Measurements from ENCODE around the gene DYSF.

The DYSF gene

DNA sequence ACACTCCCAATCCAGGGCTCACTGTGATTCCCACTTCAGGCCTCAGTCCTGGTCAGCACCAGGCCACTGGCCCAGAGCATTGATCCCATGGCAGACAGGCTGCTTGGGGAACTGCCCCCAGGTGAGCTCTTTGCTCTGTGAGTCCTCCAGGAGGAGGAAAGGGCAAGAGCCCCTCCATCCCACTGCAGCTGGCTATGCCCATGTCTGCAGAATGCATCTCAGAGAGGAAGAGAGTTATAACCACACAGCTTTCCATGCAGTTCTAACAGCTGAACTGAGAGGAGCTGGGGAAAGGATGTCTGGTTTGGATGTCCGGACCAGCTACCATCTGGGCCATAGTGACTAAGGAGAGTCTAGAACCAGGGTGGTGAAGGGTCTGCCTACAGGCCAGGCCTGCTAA lies 230.3 kb downstream of the DYSF start:
- DNase-seq, result no peak

DNA sequence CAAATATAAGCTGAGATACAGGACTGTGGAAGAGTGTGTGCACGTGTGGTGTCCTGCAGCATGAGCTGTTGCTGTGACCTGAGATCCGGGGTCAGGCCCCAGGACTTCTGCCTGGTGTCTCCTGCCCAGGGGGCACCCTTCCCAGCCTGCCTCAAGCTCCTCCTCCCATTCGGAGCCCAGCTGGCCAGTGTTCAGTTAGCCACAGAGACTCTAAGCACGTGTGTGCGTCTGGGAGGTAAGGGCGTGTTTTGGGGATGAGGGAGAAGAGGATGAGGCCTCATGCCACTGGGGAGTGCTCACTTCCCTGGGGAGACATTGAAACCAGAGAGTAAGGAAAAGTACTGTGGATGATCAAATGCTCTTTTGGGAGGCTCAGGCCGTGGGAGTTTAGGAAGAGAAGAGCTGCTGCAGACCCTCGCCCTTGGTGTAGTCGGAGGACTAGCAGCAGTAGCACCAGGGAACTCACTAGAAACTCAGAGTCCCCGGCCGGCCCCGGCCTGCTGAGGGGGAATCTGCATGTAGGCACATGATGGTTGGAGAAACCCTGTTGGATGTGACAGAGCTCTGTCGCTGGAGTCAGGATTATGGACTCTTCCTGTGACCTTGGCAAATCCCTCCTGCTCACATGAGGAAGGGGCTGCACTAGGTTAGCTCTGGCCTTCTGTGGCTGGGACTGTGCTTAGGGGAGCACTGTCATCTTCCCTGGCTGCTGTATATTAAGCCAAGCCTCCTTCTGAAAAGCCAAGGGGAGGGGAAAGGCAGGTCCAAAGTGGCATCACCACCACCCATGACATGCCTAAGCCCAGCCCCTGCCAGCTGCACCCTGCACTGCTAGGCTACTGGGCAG lies 231.1 kb downstream of the DYSF start:
- no peak for DNase-seq

DNA sequence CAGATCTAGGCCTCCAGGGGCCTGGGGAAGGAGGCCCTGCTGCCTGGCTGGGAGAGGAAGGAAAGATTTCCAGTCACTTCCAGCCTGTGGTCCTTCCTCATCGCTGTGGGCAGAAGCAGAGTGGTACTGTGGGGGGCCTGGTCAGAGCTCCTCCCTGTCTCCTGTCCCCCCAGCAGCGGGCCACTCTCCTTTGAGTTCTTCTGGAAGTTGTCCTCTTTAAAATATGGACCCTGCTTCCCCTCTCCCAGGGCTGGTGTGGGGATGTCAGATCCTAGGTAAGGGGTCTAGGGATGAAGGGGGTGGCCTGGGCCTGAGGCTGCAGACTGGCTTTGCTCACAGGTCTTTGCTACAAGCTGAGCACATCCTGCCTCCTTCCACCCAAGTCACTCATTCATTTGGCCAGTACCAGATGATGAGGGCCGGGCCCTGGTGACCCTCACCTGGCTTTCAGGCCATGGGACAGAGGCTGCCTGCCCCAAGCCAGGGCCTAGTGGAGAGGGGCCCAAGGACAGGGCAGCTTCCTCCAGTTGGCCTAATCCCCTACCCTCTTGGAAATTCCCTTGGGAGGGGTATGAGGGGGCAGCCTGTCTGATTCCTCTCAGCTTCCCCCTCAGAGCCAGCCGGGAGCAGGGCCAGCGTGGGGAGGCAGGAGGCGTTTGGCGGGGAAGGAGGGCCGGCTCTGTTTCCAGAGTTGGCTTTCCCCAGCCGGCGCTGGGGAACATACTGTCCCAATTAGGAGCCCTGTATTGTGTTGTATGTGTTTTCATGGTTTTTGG lies 231.9 kb downstream of the DYSF start:
- no peak for DNase-seq

DNA sequence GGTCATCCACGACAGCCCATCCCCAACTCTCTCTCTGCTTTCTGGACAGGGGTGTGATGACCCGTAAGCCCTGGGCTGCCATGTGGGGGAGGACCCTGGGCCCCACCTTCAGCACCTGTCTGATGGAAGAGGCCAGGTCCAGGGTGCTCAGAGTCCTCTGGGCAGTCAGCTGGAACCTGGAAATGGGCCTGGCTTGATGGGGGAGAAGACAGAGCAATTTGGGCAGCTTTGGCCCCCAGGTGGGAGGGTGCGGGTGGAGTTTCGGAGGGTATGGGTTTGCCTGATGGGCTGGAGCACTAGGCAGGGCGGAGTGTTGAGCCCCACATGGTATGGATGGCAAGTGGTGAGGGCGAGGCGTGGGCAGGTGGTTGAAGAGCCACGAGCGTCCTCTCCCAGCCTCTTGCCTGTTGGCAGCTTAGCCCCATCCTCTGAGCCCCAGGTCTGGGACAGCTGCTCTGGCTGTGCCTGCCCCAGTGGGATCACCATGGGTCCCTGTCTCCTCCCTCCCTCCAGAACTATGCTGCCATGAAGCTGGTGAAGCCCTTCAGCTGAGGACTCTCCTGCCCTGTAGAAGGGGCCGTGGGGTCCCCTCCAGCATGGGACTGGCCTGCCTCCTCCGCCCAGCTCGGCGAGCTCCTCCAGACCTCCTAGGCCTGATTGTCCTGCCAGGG lies 232.7 kb downstream of the DYSF start:
- no peak for DNase-seq

DNA sequence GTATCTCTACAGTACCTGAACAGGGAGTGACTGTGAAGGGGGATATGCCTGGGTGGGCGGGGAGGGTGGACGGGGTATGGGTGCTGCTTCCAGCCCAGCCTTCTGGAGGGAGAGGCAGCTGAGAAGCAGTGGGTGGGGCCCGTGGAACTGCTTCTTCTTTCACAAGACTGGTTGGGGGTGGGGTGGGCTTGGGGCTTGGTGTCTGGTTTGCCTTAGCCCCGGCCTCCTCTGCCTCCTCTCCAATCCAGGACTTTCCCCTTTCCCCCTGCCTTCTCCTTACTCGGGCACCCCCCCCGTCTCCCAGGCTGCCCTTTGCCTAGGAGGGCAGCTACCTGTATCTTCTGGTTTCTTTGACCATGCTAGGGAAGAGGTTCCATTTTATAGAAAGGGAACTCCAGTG lies 233.4 kb downstream of the DYSF start:
- no peak for DNase-seq

DNA sequence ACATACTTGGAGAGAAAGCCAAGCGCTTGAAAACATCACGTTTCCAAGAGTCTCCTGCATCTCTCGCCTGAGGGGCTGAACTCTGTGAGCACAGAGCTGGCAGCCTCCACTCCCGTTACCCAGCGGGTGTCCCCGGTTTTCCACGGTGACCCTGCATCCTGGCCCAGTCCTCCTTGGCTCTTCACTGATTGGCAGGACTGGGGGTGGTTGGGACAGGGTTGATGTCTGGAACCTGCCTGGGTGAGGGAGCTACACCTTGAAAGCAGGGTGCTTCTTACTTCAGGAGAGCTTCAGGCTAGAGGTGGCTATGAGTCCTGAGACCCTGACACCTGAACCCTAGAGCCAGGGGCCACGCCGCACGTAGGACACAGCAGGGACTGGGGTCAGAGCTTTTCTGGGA lies 234.1 kb downstream of the DYSF start:
- DNase-seq, result no peak

DNA sequence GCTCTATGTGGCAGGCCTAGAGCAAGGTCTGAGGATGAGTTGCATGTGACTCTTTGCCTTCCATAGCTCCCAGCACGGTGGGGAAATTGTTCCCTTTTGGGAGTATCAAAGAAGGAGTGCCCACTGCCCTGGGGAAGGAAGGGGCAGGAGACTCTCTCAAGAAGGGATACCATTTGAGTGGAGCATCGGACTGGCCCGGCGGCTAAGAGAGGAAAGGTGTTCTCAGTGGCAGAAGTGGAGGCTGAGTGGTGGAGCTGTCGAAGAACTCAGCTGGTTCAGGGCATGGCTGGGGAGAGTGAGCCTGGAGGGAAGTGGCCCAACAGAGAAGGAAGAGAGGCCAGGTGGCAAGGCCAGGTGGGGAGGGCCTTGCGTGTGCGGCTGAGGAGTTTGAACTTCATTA lies 235.2 kb downstream of the DYSF start:
- DNase-seq, result no peak

DNA sequence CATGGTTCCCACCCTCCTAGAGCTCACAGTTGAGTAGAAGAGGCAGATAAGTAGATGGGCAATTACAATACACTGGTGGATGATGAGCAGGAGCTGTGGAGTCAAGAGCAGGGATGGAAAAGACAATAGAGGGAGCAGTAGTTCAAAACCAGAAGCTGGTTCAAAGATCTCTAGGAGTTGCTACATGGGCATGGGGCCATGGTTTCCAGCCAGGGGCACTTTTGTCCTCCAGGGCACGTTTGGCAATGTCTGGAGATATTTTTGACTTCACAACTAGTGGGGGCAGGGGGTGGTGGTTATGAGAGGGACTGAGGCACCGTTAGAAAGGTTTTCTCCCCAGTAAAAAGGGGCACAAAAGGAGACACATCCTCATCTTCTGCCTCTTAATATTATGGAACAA lies 236.0 kb downstream of the DYSF start:
- no peak for DNase-seq

DNA sequence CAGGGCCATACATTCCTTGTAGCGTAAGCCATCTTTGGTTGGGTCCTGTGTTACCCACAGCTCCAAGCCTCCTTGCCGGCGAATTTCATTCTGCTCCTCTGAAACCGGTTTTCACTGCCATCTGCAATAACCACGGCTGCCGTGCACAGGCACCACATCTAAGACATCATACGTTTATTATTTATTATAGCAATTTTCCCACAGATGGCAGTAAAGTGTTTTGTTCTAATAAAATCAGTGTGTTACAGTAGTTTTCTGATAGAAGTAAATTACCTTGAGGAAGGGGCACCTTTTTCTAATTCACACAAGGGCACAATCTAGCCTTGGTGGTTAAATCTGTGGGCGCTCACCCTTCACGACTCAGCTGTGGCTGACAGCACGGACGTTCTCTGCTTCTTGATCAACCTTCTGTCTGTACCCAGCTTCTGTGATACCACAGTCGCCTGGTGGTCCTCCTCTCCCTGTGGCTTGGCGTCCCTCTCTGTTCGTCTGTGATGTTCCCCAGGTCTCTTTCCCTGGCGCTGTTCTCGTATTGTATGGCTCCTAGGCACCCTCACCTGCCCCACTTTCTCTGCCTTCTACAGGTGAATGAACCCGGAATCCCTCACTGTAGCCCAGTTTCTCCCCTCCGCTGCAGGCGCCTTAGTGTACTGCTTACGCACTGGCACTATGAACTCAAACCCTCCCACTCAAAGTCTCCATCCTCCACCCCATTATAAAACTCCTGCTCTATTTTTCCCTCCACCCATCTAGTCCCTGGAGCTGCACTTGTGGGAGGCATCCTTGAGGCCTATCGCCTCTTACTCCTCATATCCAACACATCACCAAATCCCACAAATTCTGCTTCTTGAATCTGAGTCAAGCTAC lies 236.8 kb downstream of the DYSF start:
- DNase-seq, result no peak

DNA sequence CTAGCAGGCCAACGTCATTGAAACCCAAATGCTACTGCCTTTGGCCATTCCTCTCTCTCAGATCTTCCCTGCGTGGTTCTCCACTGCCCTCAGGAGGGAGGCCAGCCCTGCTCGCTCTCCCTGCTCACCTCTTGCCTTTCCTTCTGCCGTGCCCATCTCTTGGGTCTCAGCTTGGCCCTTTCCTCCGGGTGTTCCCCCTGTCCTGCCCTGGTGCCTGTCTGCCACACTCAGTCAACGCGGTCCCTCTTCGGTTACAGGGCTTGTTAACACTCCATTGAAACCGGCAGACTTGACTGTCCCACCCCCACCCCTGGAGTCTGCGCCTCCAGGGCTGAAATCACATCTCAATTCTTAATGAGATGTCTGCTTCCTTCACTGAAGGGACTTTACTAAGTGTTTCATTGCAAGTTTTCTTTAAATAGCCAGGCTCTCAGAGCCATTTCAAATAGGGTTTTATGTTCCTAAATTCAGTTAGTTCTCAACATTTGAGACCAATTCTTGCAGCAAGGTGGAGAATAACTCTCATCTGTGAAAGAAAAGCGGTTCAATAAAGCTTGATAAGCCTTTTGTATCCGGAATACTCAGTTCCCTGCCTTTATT lies 237.6 kb downstream of the DYSF start:
- DNase-seq, result no peak

DNA sequence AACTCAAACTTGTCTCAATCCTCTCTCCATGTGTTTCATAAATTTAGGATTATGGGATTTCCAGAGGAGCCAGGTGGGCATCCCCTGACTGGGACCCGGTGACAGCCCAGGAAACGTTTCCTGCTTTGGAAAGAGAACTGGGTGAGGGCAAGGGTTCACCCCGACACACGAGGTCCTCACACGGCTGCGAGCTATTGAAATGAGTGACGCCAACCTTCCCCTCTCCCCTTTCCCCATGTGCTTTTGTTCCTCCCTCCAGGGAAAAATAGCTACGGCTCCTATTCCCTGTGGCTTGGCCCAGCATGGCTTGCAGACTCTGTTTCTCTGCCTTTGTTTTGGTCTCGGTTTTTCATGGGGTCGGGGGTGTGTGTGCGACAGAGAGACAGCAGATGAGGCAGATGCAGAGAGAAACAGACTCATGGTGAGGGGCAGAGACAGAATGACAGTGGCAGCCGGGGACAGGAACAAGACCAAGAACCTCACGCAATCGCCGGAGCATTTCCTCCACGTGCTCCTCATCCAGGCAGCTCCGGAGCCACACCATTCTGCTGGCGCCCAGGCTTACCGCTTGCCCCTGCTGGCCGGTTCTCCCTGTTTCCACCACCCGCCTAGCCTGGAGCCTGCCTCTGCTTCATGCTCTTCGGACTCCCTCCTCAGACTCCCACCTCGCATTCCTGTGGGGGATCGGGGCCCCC lies 238.5 kb downstream of the DYSF start:
- DNase-seq, result no peak

DNA sequence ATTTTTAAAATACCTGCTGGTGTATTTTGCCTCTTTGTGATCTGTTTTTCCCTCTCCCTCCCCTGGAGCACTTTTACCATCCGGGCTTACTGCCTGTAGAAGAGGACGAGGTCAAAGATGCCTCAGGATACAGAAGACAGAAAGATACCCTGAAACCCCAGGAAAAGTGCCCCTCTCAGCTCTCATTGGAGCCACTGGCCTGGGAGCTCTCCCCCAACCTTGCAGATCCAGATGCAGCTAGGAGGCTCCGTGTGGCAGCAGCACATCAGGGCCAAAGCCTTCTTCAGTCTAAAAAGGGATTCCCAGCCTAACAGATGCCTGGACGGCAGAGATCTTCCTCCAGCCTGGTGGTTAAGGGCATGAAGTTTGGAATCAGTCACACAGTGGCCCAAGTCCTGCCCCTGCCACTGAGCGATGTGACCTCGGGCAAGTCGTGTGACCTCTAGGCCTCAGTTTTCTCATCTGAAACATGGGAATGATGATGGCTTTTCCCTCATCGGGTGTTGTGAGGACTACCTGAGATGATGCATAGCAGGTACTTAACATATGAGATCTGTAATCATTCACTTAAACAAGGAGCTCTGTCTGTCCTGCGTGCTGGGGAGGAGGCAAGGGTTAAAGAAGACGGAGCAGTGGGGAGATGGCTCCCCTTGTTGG lies 239.4 kb downstream of the DYSF start:
- no peak for DNase-seq

DNA sequence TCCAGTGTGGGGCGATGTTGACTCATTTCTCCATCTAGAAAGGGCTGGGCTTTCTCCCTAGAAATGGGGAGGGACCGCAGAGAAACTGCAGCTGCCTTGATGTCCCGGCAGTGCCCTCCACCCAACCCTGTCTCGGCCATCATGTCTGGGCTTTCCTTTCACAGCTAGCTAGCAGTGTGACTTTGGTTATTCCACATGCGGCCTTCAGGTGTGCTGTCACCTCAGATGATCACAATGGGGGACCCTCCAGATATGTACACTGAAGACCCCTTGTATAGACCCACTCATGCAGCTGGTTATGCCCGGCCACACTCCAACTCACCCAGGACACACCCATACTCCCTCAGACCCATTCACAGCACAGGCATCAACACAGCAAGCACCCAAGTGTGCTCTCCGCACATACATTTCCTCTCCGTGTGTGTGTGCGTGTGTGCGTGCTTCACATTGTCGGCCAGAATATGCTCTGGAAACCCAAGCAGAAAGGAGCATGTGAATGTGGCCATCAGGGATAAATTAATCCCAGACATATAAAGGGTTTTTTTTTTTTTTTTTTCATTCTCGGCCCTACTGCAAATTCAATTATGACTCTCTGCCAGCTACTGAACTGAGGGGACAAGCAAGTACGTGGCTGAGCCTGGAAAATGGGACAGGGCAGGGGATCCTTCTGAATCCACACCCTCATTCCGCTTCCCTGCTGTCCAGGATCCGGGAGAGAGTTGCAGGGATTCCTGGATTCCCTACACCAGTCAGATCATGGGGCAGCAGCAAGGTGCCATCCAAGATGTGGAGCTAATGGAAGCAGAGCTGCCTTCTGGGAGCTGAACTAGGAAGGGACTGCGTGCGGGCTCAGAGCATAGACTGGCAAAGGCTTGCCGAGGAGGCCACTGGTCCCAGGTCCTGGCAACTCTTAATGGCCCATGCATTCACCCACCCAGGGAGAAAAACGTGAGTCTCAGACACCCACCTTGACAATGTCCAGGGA lies 240.2 kb downstream of the DYSF start:
- DNase-seq, result no peak

DNA sequence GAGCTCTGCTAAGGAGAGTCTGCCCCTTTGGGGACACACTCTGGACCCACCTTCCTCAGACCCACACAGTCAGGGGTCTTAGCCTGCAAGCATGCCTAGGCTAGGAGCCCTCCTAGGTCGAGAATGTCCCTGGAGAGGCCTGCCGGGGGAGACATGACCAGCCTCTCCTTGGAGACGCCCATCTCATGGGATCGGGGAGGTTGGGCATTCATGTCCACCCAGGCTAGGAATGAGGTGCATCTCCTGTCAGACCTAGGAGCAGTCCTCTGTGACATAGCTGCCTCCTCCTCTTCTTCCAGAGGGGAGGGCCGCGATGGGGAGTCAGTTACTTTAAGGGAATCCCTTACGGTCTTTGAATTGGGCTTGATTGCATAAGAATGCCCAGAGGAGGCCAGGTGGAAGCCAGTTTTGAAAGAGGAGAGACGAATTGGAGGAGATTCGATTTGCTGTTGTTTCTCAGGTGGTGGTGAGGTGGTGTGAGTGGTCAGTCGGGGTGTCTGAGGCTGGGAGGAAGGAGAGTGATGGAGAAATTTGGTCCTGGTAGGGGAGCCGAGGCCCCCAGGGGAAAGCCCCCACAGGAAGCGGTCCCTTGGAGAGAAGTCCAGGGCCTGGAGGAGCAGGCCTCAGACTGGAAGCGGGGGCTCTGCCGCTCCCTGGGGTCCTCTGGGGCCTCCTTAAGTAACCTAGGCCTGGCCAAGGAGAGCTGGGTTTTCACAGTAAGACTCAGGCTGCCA lies 241.3 kb downstream of the DYSF start:
- DNase-seq, result no peak

DNA sequence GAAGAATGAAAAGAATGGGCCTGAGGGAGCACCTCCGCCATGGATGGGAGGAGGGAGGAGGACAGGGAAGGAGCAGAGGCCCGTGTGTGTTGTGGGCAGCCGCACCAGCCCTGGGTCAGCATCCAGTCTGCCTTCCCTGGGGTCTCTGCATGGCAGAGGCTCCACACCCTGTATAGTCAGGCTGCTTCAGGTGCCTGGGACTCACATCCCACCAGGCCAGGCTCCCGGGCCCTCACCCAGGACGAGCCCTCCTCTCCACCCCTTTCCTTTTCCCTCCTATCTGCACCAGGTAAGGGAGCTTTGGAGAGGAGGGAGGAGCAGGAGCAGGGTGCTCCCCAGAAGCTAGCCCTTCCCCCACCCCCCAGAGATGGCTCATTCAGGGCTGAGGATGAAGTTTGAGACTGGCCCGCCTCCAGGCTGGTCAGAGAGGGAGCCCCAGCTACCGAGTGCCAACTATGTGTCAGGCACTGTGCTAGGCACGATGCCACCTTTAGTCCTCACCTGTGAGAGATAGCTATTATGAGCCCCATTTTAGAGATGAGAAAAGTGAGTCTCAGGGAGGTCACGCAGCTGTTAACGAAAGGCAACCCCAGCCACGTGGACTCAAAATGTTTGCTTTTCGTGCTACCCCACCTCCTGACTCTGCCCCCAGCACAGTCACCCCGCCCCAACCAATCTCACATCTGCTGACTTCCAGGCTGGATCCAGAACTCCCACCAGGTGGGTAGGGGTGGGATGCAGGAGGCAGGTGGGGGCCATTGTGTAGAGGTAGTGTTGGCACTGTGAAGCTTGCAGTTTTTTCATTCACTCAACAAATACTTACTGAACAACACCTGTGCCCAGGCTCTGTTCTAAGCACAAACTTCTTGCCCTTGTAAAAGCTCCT lies 242.1 kb downstream of the DYSF start:
- DNase-seq, result no peak

DNA sequence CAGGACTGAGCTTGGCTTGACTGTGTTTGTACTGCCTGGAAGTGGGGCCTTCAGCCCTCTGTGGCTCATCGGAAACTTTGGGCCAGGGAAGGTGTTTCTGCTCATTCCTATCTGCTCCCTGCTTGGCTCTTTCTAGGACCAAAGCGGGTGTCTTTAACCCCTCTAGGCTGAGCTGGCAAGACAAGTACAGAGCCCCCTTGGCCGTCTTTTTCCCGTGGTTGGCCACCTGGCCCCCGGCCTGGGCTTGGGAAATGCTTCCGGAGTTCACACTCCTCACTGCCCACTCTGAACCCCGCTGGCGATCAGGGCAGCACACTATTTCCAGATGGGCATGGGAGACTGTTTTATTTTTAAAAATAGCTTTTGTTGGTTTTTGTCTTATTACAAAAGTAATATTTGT lies 243.0 kb downstream of the DYSF start:
- no peak for DNase-seq

DNA sequence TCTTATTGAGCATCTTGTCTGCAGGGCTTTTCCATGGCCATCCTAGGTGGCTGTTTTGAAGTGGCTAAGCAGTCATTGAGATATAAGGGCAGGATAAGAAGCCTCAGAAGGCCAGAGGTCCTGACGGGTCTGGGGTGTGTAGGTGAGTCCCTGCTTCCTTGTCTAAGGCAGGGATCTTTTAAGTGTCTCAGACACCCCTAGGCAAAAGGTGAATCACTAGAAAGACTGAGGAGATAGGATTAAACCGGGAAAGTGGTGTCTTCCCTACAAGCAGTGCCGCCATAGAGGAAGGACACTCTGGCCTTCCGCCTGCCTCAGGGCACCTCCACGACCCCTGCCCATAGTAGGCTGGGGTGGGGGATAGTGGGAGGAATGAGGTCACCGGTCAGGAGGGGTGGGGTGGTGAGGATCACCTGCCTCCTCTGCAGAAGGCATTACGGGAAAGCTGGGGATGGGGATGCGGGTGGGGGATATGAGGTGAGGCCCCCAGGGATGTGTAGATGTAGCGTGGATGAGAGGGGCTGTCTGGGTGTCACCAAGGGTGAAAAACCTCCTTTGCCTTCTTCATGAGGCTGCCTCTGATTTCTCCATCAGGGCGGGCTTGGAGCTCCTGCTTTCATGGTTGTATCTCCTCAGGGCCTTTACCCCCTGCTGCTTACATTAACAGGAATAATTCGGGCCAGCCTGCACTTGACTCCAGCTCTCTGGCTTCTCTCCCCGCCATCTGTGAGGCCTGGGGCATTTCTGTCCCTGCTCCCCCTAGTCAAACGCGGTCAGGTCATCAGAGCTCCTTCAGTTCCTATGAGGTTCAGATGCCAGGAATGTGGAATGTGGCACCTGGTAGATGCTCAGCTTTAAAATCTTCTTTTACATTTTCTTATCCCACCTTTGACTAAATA lies 244.0 kb downstream of the DYSF start:
- no peak for DNase-seq
